K562 (cell line): ENCODE results near the gene MCM9.

Experiments
- FOXA1 ChIP-seq: fragments of 450-650 bp; IDR thresholded peaks from 2 replicates; pipeline ENCODE4 v1.6.1; 2016; ENCODE audit warnings: mild to moderate bottlenecking, borderline replicate concordance
- LEF1 ChIP-seq: fragments of 450-650 bp; IDR thresholded peaks from 2 replicates; pipeline ENCODE4 v1.6.1; 2016; ENCODE audit warnings: mild to moderate bottlenecking
- SETDB1 ChIP-seq: IDR thresholded peaks from one replicate; pipeline ENCODE4 v1.6.1; 2012; ENCODE audit warnings: low read length, control low read depth, inconsistent platforms
- SIRT6 ChIP-seq: IDR thresholded peaks from one replicate; pipeline ENCODE4 v1.6.1; 2012; ENCODE audit warnings: low read depth, mild to moderate bottlenecking, control low read depth, inconsistent platforms, low read length, moderate library complexity
- SIX5 ChIP-seq, 2 experiments: IDR thresholded peaks; 2 replicates each; pipeline ENCODE4 v1.6.1; 2011; ENCODE audit warnings: low read length in 2 of 2, borderline replicate concordance in 1 of 2, low read depth in 1 of 2, mild to moderate bottlenecking in 1 of 2, moderate library complexity in 1 of 2; ENCODE audit not compliant: insufficient read depth in 1 of 2
- ZFX ChIP-seq: sonication (generic); formaldehyde crosslinking; IDR thresholded peaks from 2 replicates; pipeline ENCODE4 v1.8.0; 2022; ENCODE audit warnings: mild to moderate bottlenecking, missing genetic modification reagents, moderate library complexity
- ZNF274 ChIP-seq: IDR thresholded peaks from 2 replicates; pipeline ENCODE4 v1.6.1; 2011; ENCODE audit warnings: low read depth, mild to moderate bottlenecking, low read length, moderate library complexity, borderline replicate concordance
- TF ChIP-seq, protein P1 (sequence below): fragments of 450-650 bp; IDR thresholded peaks from 2 replicates; pipeline ENCODE4 v1.6.1; 2018; ENCODE audit warnings: mild to moderate bottlenecking, low read depth; ENCODE audit not compliant: partially characterized antibody
- TF ChIP-seq, protein P2 (sequence below), 3 experiments: fragments of 200-800 bp in 1 of 3; sonication (Bioruptor generic) in 1 of 3; sonication (generic) in 1 of 3; formaldehyde crosslinking in 1 of 3; IDR thresholded peaks; 2 replicates each; pipeline versions ENCODE4 v1.6.1 to v1.8.0; 2016 to 2022; ENCODE audit warnings: mild to moderate bottlenecking in 2 of 3, missing compliant biosample characterization in 2 of 3, missing genetic modification characterization in 2 of 3, missing genetic modification reagents in 1 of 3

GRCh38 chr6:118893064-118893806 is 41.7 kb downstream of the MCM9 start:
- TF ChIP-seq FOXA1 (no peak), SETDB1 (no peak), ZNF274 (no peak), SIX5 (IDR thresholded peaks at IDR 0.05; ENCODE audit: borderline replicate concordance in 1 of 2, insufficient read depth in 1 of 2, low read depth in 1 of 2, low read length in 2 of 2) (no peak), ZFX (CRISPR knock-in tag) (no peak), LEF1 (no peak), SIRT6 (no peak)
- TF ChIP-seq, protein P1, sequence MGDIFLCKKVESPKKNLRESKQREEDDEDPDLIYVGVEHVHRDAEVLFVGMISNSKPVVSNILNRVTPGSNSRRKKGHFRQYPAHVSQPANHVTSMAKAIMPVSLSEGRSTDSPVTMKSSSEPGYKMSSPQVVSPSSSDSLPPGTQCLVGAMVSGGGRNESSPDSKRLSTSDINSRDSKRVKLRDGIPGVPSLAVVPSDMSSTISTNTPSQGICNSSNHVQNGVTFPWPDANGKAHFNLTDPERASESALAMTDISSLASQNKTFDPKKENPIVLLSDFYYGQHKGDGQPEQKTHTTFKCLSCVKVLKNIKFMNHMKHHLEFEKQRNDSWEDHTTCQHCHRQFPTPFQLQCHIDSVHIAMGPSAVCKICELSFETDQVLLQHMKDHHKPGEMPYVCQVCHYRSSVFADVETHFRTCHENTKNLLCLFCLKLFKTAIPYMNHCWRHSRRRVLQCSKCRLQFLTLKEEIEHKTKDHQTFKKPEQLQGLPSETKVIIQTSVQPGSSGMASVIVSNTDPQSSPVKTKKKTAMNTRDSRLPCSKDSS, result no peak
- TF ChIP-seq, protein P2, sequence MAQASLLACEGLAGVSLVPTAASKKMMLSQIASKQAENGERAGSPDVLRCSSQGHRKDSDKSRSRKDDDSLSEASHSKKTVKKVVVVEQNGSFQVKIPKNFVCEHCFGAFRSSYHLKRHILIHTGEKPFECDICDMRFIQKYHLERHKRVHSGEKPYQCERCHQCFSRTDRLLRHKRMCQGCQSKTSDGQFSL (CRISPR knock-in tag; IDR thresholded peaks at IDR 0.05), result no peak
- TF ChIP-seq, protein P2 (tag; IDR thresholded peaks at IDR 0.05), result no peak
